ENCODE measurements around the gene NFIA. TPM values are rescaled to one million over a fixed set of nuclear protein-coding genes. Genes with fewer than 3 reads are reported as not detected.

NFIA gene
- polyA plus RNA-seq, 3 donors: 1.4 to 5.3 (median 2.4) TPM

GRCh38 chr1:61091455-61091854 is 9.1 kb downstream of the NFIA start:
- no peaks in the 10 kb centered on the region for H3K4me1 ChIP-seq (ENCODE audit: control insufficient read depth in 1 of 2, insufficient read depth in 2 of 2, low read length in 2 of 2)
- WGBS (ENCODE audit: insufficient coverage): no CpG with 5 or more reads among the region's 3 CpGs

GRCh38 chr1:61092642-61093041 is 10.3 kb downstream of the NFIA start:
- Mint-ChIP-seq H3K9me3 (no peaks in the 10 kb centered on the region), H3K27ac (no peak overlapping the region), H3K27me3 (ENCODE audit: low read depth in 3 of 3) (no peaks in the 10 kb centered on the region), H3K4me1 (peaks cover 12% of the 10 kb centered on the region), H3K4me3 (no peak overlapping the region), H3K36me3 (peaks cover 22 to 27% of the 10 kb centered on the region in 2 donors)
- TF ChIP-seq CTCF (IDR thresholded peaks at IDR 0.05): no peak
- H2AFZ ChIP-seq (ENCODE audit: insufficient read depth, low read depth, low read length, poor library complexity, severe bottlenecking): no peak overlapping the region
- no CpG with 5 or more reads among the region's 5 CpGs for whole genome bisulfite sequencing (ENCODE audit: insufficient coverage)
- DNase-seq: no peak
- no peak overlapping the region for H3K9ac ChIP-seq (ENCODE audit: insufficient read depth, low read length, poor library complexity, severe bottlenecking)
- intact Hi-C loops (cut with micrococcal nuclease): no loop called here
- H3K4me3 ChIP-seq (replicated peaks in 1 of 3; ENCODE audit: low read depth in 2 of 3, low read length in 3 of 3): no peak overlapping the region
- H3K4me1 ChIP-seq (ENCODE audit: control insufficient read depth in 1 of 2, insufficient read depth in 2 of 2, low read length in 2 of 2): peaks cover under 1 to 5% of the 10 kb centered on the region in 2 donors
- no peaks in the 10 kb centered on the region for H4K20me1 ChIP-seq (ENCODE audit: insufficient read depth, low read length)
- peaks cover 6% of the 10 kb centered on the region for H3K79me2 ChIP-seq (ENCODE audit: insufficient read depth, low read length)
- H3K9me3 ChIP-seq (replicated peaks in 1 of 2; ENCODE audit: control insufficient read depth in 1 of 2, insufficient read depth in 1 of 2, low read length in 2 of 2): no peaks in the 10 kb centered on the region
- H3K27me3 ChIP-seq (ENCODE audit: control insufficient read depth in 2 of 2, insufficient read depth in 2 of 2, low read length in 2 of 2): no peaks in the 10 kb centered on the region
- no peak overlapping the region for H3K27ac ChIP-seq (ENCODE audit: low read depth in 1 of 2, low read length in 2 of 2)
- H3K36me3 ChIP-seq (replicated peaks in 1 of 2; ENCODE audit: control insufficient read depth in 1 of 2, insufficient read depth in 2 of 2, low read length in 2 of 2): peaks cover 6 to 19% of the 10 kb centered on the region in 2 donors
- H3K4me2 ChIP-seq (replicated peaks; ENCODE audit: extremely low read depth, low read length, poor library complexity, severe bottlenecking): no peak overlapping the region

More at GRCh38 chr1:61091455-61091854, 9.1 kb downstream of the NFIA start:
- no peaks in the 10 kb centered on the region for H3K9me3 Mint-ChIP-seq
- Histone ChIP-seq H3K27me3 (ENCODE audit: control insufficient read depth in 2 of 2, insufficient read depth in 2 of 2, low read length in 2 of 2) (no peaks in the 10 kb centered on the region), H3K27ac (ENCODE audit: low read depth in 1 of 2, low read length in 2 of 2) (no peak overlapping the region), H3K4me3 (replicated peaks in 1 of 3; ENCODE audit: low read depth in 2 of 3, low read length in 3 of 3) (no peak overlapping the region), H4K20me1 (ENCODE audit: insufficient read depth, low read length) (no peaks in the 10 kb centered on the region), H3K36me3 (replicated peaks in 1 of 2; ENCODE audit: control insufficient read depth in 1 of 2, insufficient read depth in 2 of 2, low read length in 2 of 2) (peaks cover 6 to 19% of the 10 kb centered on the region in 2 donors), H3K4me2 (replicated peaks; ENCODE audit: extremely low read depth, low read length, poor library complexity, severe bottlenecking) (no peak overlapping the region), H3K9me3 (replicated peaks in 1 of 2; ENCODE audit: control insufficient read depth in 1 of 2, insufficient read depth in 1 of 2, low read length in 2 of 2) (no peaks in the 10 kb centered on the region), H2AFZ (ENCODE audit: insufficient read depth, low read depth, low read length, poor library complexity, severe bottlenecking) (no peak overlapping the region), H3K79me2 (ENCODE audit: insufficient read depth, low read length) (peaks cover 3% of the 10 kb centered on the region), H3K9ac (ENCODE audit: insufficient read depth, low read length, poor library complexity, severe bottlenecking) (no peak overlapping the region)
- no peaks in the 10 kb centered on the region for H3K27me3 Mint-ChIP-seq (ENCODE audit: low read depth in 3 of 3)
- H3K27ac Mint-ChIP-seq: no peak overlapping the region
- TF ChIP-seq CTCF (IDR thresholded peaks at IDR 0.05): no peak
- no peak for DNase-seq
- H3K36me3 Mint-ChIP-seq: peaks cover 22 to 27% of the 10 kb centered on the region in 2 donors
- H3K4me3 Mint-ChIP-seq: no peak overlapping the region
- H3K4me1 Mint-ChIP-seq: peaks cover 8% of the 10 kb centered on the region
- intact Hi-C loops (cut with micrococcal nuclease): no loop called here
